Vagina (tissue), 2 donors: Measurements from ENCODE around the gene RFFL.

ENCODE experiments used
- CTCF ChIP-seq, 3 experiments: fragments of 450-650 bp in 2 of 3; fragments of 200-600 bp in 1 of 3; sonication (generic) in 1 of 3; IDR thresholded peaks; one replicate each; pipeline ENCODE4 v1.5.1; 2017 to 2019; ENCODE audit warnings: antibody characterized with exemption in 3 of 3, mild to moderate bottlenecking in 2 of 3, moderate library complexity in 2 of 3
- POLR2A ChIP-seq, 2 donors: fragments of 450-650 bp; IDR thresholded peaks; one replicate each; pipeline ENCODE4 v1.6.1; 2017; ENCODE audit warnings: antibody characterized with exemption in 2 of 2, mild to moderate bottlenecking in 2 of 2, moderate library complexity in 2 of 2
- POLR2AphosphoS5 ChIP-seq, 2 donors: sonication (generic); formaldehyde crosslinking; IDR thresholded peaks; one replicate each; pipeline ENCODE4 v1.9.0; 2017; ENCODE audit warnings: antibody characterized with exemption in 2 of 2, mild to moderate bottlenecking in 2 of 2, low read depth in 1 of 2; ENCODE audit not compliant: insufficient read depth in 1 of 2

DNA sequence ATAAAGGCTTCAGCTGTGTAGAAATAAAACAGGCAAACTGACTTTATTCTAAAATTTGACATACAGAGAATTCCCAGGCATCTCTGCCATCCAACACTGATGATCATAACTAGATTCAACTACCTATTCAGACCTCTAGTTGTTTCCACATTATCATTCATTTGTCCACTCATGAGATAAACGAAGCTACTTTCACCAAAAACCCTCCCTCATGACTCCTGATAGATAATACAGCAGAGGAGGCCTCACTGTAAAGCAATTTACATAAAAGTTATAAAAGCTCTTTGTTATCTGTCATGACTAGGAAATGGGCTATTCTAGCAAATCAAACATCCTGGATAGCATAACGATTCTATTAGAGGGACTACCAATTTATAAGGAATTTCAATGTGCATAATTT, 19.6 kb upstream of the RFFL start:
- no peak for TF ChIP-seq CTCF (IDR thresholded peaks at IDR 0.05)
- TF ChIP-seq POLR2AphosphoS5 (IDR thresholded peaks at IDR 0.05; ENCODE audit: insufficient read depth in 1 of 2, low read depth in 1 of 2): no peak
- TF ChIP-seq POLR2A (IDR thresholded peaks at IDR 0.05): no peak
